IMR-90 (cell line): ENCODE results near the gene MACROD1. TPM values are rescaled to one million over a fixed set of nuclear protein-coding genes. Genes with fewer than 3 reads are reported as not detected.

ENCODE experiments used
- ATAC-seq: fragments of 200-7000 bp; cut with Tn5 transposase; 2 replicates; pipeline ENCODE4 v1.9.1; 2020; ENCODE audit warnings: low read depth, mild to moderate bottlenecking, moderate library complexity
- BruUV-seq: library from RNA; stranded (reverse); fragments of 400-500 nt; replicated peaks from 2 replicates; lab custom pipeline; 2021; lab: Mats Ljungman, UMichigan
- CTCF ChIA-PET: fragments of 300-600 bp; formaldehyde crosslinking; extraction: SDS; loops from one replicate; lab custom pipeline; 2021; ENCODE audit warnings: antibody characterized with exemption; lab: Yijun Ruan, JAX
- POLR2A ChIA-PET: fragments of 300-600 bp; sonication (Branson Sonifier 250); formaldehyde crosslinking; loops from one replicate; lab custom pipeline; 2022; ENCODE audit warnings: antibody characterized with exemption; ENCODE audit not compliant: unreplicated experiment; lab: Charles Lee
- DNase-seq: peaks from one replicate; pipeline ENCODE4 v3.0.0; 2013
- H2AFZ ChIP-seq: replicated peaks from 2 replicates; pipeline ENCODE3; 2013; ENCODE audit warnings: low read length, mild to moderate bottlenecking; ENCODE audit not compliant: poor library complexity
- H2AK5ac ChIP-seq: 2 replicates; pipeline ENCODE4 v1.6.1; 2013; ENCODE audit warnings: low read depth, low read length, inconsistent platforms
- H2AK9ac ChIP-seq: replicated peaks from 2 replicates; pipeline ENCODE3; 2013; ENCODE audit warnings: mild to moderate bottlenecking, low read depth, low read length, moderate library complexity; ENCODE audit not compliant: poor library complexity
- H2BK120ac ChIP-seq: 2 replicates; pipeline ENCODE4 v1.6.1; 2013; ENCODE audit warnings: low read depth, low read length, inconsistent platforms
- H2BK15ac ChIP-seq: 3 replicates; pipeline ENCODE4 v1.6.1; 2013; ENCODE audit warnings: low read depth, low read length, inconsistent platforms
- H2BK20ac ChIP-seq: 2 replicates; pipeline ENCODE4 v1.6.1; 2013; ENCODE audit warnings: low read depth, mild to moderate bottlenecking, inconsistent platforms, low read length, moderate library complexity
- H2BK5ac ChIP-seq: 2 replicates; pipeline ENCODE4 v1.6.1; 2013; ENCODE audit warnings: mild to moderate bottlenecking, low read depth, low read length, inconsistent platforms; ENCODE audit not compliant: poor library complexity, severe bottlenecking
- H3K14ac ChIP-seq: replicated peaks from 2 replicates; pipeline ENCODE4 v1.6.1; 2013; ENCODE audit warnings: low read depth, low read length, inconsistent platforms
- H3K18ac ChIP-seq: 2 replicates; pipeline ENCODE4 v1.6.1; 2013; ENCODE audit warnings: low read depth, low read length, control low read depth
- H3K23ac ChIP-seq: 2 replicates; pipeline ENCODE4 v1.6.1; 2013; ENCODE audit warnings: low read depth, low read length, inconsistent platforms
- H3K27ac ChIP-seq: 2 replicates; pipeline ENCODE4 v1.5.1; 2013; ENCODE audit warnings: mild to moderate bottlenecking, control low read depth, low read length; ENCODE audit not compliant: insufficient read depth
- H3K27me3 ChIP-seq: 2 replicates; pipeline ENCODE4 v1.6.1; 2013; ENCODE audit warnings: low read length; ENCODE audit not compliant: control insufficient read depth, insufficient read depth
- H3K36me3 ChIP-seq: 2 replicates; pipeline ENCODE4 v1.6.1; 2013; ENCODE audit warnings: low read length, mixed read lengths; ENCODE audit not compliant: control insufficient read depth, insufficient read depth
- H3K4ac ChIP-seq: 2 replicates; pipeline ENCODE4 v1.6.1; 2013; ENCODE audit warnings: low read depth, low read length, inconsistent platforms
- H3K4me1 ChIP-seq: 2 replicates; pipeline ENCODE4 v1.6.1; 2013; ENCODE audit warnings: low read length, mixed read lengths; ENCODE audit not compliant: control insufficient read depth, insufficient read depth
- H3K4me2 ChIP-seq: 2 replicates; pipeline ENCODE4 v1.6.1; 2013; ENCODE audit warnings: low read depth, mild to moderate bottlenecking, control low read depth, low read length, moderate library complexity
- H3K4me3 ChIP-seq: 2 replicates; pipeline ENCODE4 v1.5.1; 2013; ENCODE audit warnings: low read depth, mild to moderate bottlenecking, control low read depth, low read length, moderate library complexity; ENCODE audit not compliant: insufficient read depth
- H3K56ac ChIP-seq: 2 replicates; pipeline ENCODE4 v1.6.1; 2013; ENCODE audit warnings: low read length, inconsistent platforms; ENCODE audit not compliant: insufficient read depth; ENCODE audit errors: extremely low read depth
- H3K79me1 ChIP-seq, 2 experiments: 2 replicates each; pipeline ENCODE4 v1.6.1; 2013; ENCODE audit warnings: low read length in 2 of 2, inconsistent platforms in 1 of 2, low read depth in 1 of 2
- H3K9ac ChIP-seq: 2 replicates; pipeline ENCODE4 v1.6.1; 2013; ENCODE audit warnings: low read depth, low read length, control low read depth
- H3K9me1 ChIP-seq: 2 replicates; pipeline ENCODE4 v1.6.1; 2013; ENCODE audit warnings: low read length, inconsistent platforms; ENCODE audit not compliant: insufficient read depth
- H3K9me3 ChIP-seq: 2 replicates; pipeline ENCODE4 v1.6.1; 2013; ENCODE audit warnings: low read length; ENCODE audit not compliant: control insufficient read depth, insufficient read depth
- H4K20me1 ChIP-seq: 2 replicates; pipeline ENCODE4 v1.6.1; 2013; ENCODE audit warnings: low read length, inconsistent platforms; ENCODE audit not compliant: insufficient read depth
- H4K5ac ChIP-seq: 2 replicates; pipeline ENCODE4 v1.6.1; 2013; ENCODE audit warnings: mild to moderate bottlenecking, low read depth, low read length, control low read depth
- H4K8ac ChIP-seq, 2 experiments: 2 replicates each; pipeline ENCODE4 v1.6.1; 2013; ENCODE audit warnings: low read depth in 2 of 2, low read length in 2 of 2, control low read depth in 1 of 2, inconsistent platforms in 1 of 2
- H4K91ac ChIP-seq: 2 replicates; pipeline ENCODE4 v1.6.1; 2013; ENCODE audit warnings: low read depth, low read length, inconsistent platforms; ENCODE audit not compliant: insufficient read depth
- CHD1 ChIP-seq: IDR thresholded peaks from 2 replicates; pipeline ENCODE4 v1.6.1; 2012; ENCODE audit warnings: low read depth, low read length, improper control_type of control experiment
- ELK1 ChIP-seq: fragments of 150-350 bp; IDR thresholded peaks from 2 replicates; pipeline ENCODE4 v1.6.1; 2016; ENCODE audit warnings: low read depth, mild to moderate bottlenecking, low read length, moderate library complexity, borderline replicate concordance
- MXI1 ChIP-seq: IDR thresholded peaks from 2 replicates; pipeline ENCODE4 v1.6.1; 2012; ENCODE audit warnings: low read depth, mild to moderate bottlenecking, low read length, moderate library complexity, borderline replicate concordance
- NFE2L2 ChIP-seq: fragments of 150-350 bp; IDR thresholded peaks from 2 replicates; pipeline ENCODE4 v1.6.1; 2016; ENCODE audit warnings: low read depth, mild to moderate bottlenecking, low read length
- POLR2A ChIP-seq: IDR thresholded peaks from 2 replicates; pipeline ENCODE4 v1.6.1; 2012; ENCODE audit warnings: mild to moderate bottlenecking, low read depth, low read length
- RAD21 ChIP-seq: IDR thresholded peaks from 2 replicates; pipeline ENCODE4 v1.6.1; 2012; ENCODE audit warnings: low read length, improper control_type of control experiment
- RFX5 ChIP-seq: IDR thresholded peaks from 2 replicates; pipeline ENCODE4 v1.8.0; 2012; ENCODE audit warnings: low read depth, mild to moderate bottlenecking, low read length, moderate library complexity
- SMC3 ChIP-seq: fragments of 150-350 bp; IDR thresholded peaks from 2 replicates; pipeline ENCODE4 v1.6.1; 2016; ENCODE audit warnings: low read depth, mild to moderate bottlenecking, antibody characterized with exemption, low read length, moderate library complexity
- USF2 ChIP-seq: fragments of 150-350 bp; IDR thresholded peaks from 2 replicates; pipeline ENCODE4 v1.6.1; 2017; ENCODE audit warnings: mild to moderate bottlenecking, antibody characterized with exemption, low read length, low read depth
- WGBS, 2 experiments: methylation state at CpG; one replicate each; pipeline versions ENCODE4 v1.1.5 to v1.1.7; 2013; ENCODE audit warnings: missing lambda C conversion rate in 2 of 2; ENCODE audit not compliant: insufficient read length in 1 of 2; ENCODE audit errors: extremely low coverage in 2 of 2; 5-methylcytosine and 5-hydroxymethylcytosine counted together
- dilution Hi-C: fragments of 300-500 bp; cut with HindIII; formaldehyde crosslinking; loops from one replicate; pipeline ENCODE4 v1.14.3; 2018; ENCODE audit warnings: low sequenced_read_pairs; ENCODE audit not compliant: unreplicated experiment
- in situ Hi-C: fragments of 300-500 bp; cut with MboI; formaldehyde crosslinking; loops from 3 replicates; pipeline ENCODE4 v1.14.3; 2019; ENCODE audit warnings: low sequenced_read_pairs, inconsistent platforms, mixed read lengths
- intact Hi-C: fragments of 100-400 bp; cut with micrococcal nuclease; formaldehyde crosslinking; loops from 2 replicates; pipeline ENCODE4 v1.10.0; 2022
- polyA plus RNA-seq, 3 experiments: library from polyadenylated mRNA; depleted of rRNA; stranded (reverse); fragments of >200 nt; gene quantifications; 2 replicates each; pipeline ENCODE4 v1.2.3, GENCODE V29; 2012; ENCODE audit warnings: low replicate concordance in 1 of 3
- total RNA-seq: library from RNA; depleted of rRNA; stranded (reverse); fragments of >200 nt; gene quantifications from 2 replicates; pipeline ENCODE4 v1.2.3, GENCODE V29; 2012
- TF ChIP-seq, protein P1 (sequence below): conservative IDR thresholded peaks from 2 replicates; pipeline ENCODE4 v1.5.1; 2012; ENCODE audit warnings: mild to moderate bottlenecking, low read depth, low read length, improper control_type of control experiment

Gene MACROD1
- total and polyA plus RNA-seq, 2 of the 4 experiments (the other 2 are of a cell fraction), result 2.5 to 9.3 TPM

GRCh38 chr11:64192434-64192833, 26.5 kb upstream of the MACROD1 start:
- peaks cover 54% of the 10 kb centered on the region for H4K20me1 ChIP-seq
- H3K18ac ChIP-seq, result no peak overlapping the region
- ATAC-seq, result no peak
- 100% methylated on average over 3 of the region's 5 CpGs; no CpG with 5 or more reads in 1 of the 2 experiments for WGBS, 2 experiments
- DNase-seq, result no peak
- H2AFZ ChIP-seq, result no peak overlapping the region
- intact Hi-C loops, result no loop called here
- no peak for TF ChIP-seq RFX5
- TF ChIP-seq CHD1, result no peak
- no peak for TF ChIP-seq MXI1
- no peak for TF ChIP-seq USF2
- no peak for TF ChIP-seq POLR2A
- TF ChIP-seq, protein P1, sequence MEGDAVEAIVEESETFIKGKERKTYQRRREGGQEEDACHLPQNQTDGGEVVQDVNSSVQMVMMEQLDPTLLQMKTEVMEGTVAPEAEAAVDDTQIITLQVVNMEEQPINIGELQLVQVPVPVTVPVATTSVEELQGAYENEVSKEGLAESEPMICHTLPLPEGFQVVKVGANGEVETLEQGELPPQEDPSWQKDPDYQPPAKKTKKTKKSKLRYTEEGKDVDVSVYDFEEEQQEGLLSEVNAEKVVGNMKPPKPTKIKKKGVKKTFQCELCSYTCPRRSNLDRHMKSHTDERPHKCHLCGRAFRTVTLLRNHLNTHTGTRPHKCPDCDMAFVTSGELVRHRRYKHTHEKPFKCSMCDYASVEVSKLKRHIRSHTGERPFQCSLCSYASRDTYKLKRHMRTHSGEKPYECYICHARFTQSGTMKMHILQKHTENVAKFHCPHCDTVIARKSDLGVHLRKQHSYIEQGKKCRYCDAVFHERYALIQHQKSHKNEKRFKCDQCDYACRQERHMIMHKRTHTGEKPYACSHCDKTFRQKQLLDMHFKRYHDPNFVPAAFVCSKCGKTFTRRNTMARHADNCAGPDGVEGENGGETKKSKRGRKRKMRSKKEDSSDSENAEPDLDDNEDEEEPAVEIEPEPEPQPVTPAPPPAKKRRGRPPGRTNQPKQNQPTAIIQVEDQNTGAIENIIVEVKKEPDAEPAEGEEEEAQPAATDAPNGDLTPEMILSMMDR, result no peak
- TF ChIP-seq ELK1, result no peak
- no peak for TF ChIP-seq SMC3
- no peak for TF ChIP-seq RAD21
- no peak for TF ChIP-seq NFE2L2
- no peak overlapping the region for H3K4me3 ChIP-seq
- H3K9ac ChIP-seq, result no peak overlapping the region
- H3K27ac ChIP-seq, result no peak overlapping the region
- H3K4me2 ChIP-seq, result no peak overlapping the region
- no peaks in the 10 kb centered on the region for H3K4me1 ChIP-seq
- no peak overlapping the region for H4K8ac ChIP-seq
- H3K36me3 ChIP-seq, result peaks cover 48% of the 10 kb centered on the region
- H3K4ac ChIP-seq, result no peak overlapping the region
- H2BK120ac ChIP-seq, result no peak overlapping the region
- H3K9me3 ChIP-seq, result no peaks in the 10 kb centered on the region
- dilution Hi-C loops, result no loop called here
- CTCF ChIA-PET, result no interaction called here
- H3K27me3 ChIP-seq, result no peaks in the 10 kb centered on the region
- POLR2A ChIA-PET, result no interaction called here
- H2AK9ac ChIP-seq, result peak overlapping the region; percentile 17
- no peak overlapping the region for H2BK20ac ChIP-seq
- no peak overlapping the region for H2BK15ac ChIP-seq
- H3K9me1 ChIP-seq, result peaks cover 12% of the 10 kb centered on the region; the same call in 1 of the 2 replicates
- H4K5ac ChIP-seq, result no peak overlapping the region
- no peak overlapping the region for H4K91ac ChIP-seq
- H3K23ac ChIP-seq, result no peak overlapping the region
- no peak overlapping the region for H2BK5ac ChIP-seq
- BruUV-seq, result no TSS peak
- H3K14ac ChIP-seq, result no peak overlapping the region
- in situ Hi-C loops, result no loop called here
- H2AK5ac ChIP-seq, result no peak overlapping the region
- H3K56ac ChIP-seq, result no peak overlapping the region
- peaks cover 38 to 74% of the 10 kb centered on the region in 2 experiments for H3K79me1 ChIP-seq
